Naive B cell (primary cell): ENCODE data around the gene HK1. TPM values are rescaled to one million over a fixed set of nuclear protein-coding genes. Genes with fewer than 3 reads are reported as not detected.
A peak's percentile ranks its signal among the peaks of the same experiment; 100 is the strongest.
"Not testable (repeated sequence)": the region's sequence is repeated elsewhere in the genome, so short reads cannot be mapped to it uniquely, and the experiment has no call there.

Experiments used
- ATAC-seq, 2 donors: fragments of 150-1000 bp; cut with Tn5 transposase; 2 replicates each; pipeline ENCODE4 v1.10.0; 2021; ENCODE audit warnings: low read depth in 2 of 2, mild to moderate bottlenecking in 2 of 2, moderate library complexity in 2 of 2
- DNase-seq: peaks from one replicate; pipeline ENCODE4 v3.0.0; 2022
- H3K27ac Mint-ChIP-seq, 6 donors: one replicate each; pipeline ENCODE4 v1.8.0; 2020 to 2022; ENCODE audit warnings: mild to moderate bottlenecking in 6 of 6, mixed read lengths in 6 of 6, moderate library complexity in 5 of 6, inconsistent platforms in 2 of 6
- H3K27me3 Mint-ChIP-seq, 3 donors: one replicate each; pipeline ENCODE4 v1.8.0; 2021 to 2022; ENCODE audit warnings: mixed read lengths in 3 of 3, mild to moderate bottlenecking in 1 of 3
- H3K36me3 Mint-ChIP-seq, 2 donors: one replicate each; pipeline ENCODE4 v1.8.0; 2020 to 2022; ENCODE audit warnings: mixed read lengths in 2 of 2, inconsistent platforms in 1 of 2, mild to moderate bottlenecking in 1 of 2
- H3K4me1 Mint-ChIP-seq, 3 donors: one replicate each; pipeline ENCODE4 v1.8.0; 2020 to 2022; ENCODE audit warnings: mixed read lengths in 3 of 3, inconsistent platforms in 1 of 3, mild to moderate bottlenecking in 1 of 3, moderate library complexity in 1 of 3
- H3K4me3 Mint-ChIP-seq, 8 donors: one replicate each; pipeline ENCODE4 v1.8.0; 2020 to 2022; ENCODE audit warnings: mild to moderate bottlenecking in 8 of 8, mixed read lengths in 8 of 8, moderate library complexity in 8 of 8, inconsistent platforms in 2 of 8
- H3K9me3 Mint-ChIP-seq, 7 donors: one replicate each; pipeline ENCODE4 v1.8.0; 2020 to 2022; ENCODE audit warnings: mixed read lengths in 7 of 7, mild to moderate bottlenecking in 5 of 7, inconsistent platforms in 2 of 7, moderate library complexity in 1 of 7
- polyA plus RNA-seq, 6 donors: library from polyadenylated mRNA; unstranded; fragments of 300-500 nt; fragmentation: Illumina TruSeq; gene quantifications; one replicate each; pipeline ENCODE4 v1.2.3, GENCODE V29; 2021; ENCODE audit warnings: low read depth in 6 of 6

Gene HK1
- polyA plus RNA-seq, 6 donors from 2014 or later, result 45.7 to 71.0 (median 59.3) TPM

GRCh38 chr10:69243817-69244216 is 34.5 kb upstream of the HK1 start:
- H3K4me1 Mint-ChIP-seq, result no peaks in the 10 kb centered on the region
- H3K4me3 Mint-ChIP-seq, result no peak overlapping the region
- DNase-seq (no peak), ATAC-seq (no peak)
- H3K27ac Mint-ChIP-seq, result no peak overlapping the region
- H3K36me3 Mint-ChIP-seq, result no peaks in the 10 kb centered on the region
- no peaks in the 10 kb centered on the region for H3K27me3 Mint-ChIP-seq
- no peaks in the 10 kb centered on the region for H3K9me3 Mint-ChIP-seq

GRCh38 chr10:69246036-69246435 is 32.3 kb upstream of the HK1 start:
- no peaks in the 10 kb centered on the region for H3K36me3 Mint-ChIP-seq
- H3K9me3 Mint-ChIP-seq, result no peaks in the 10 kb centered on the region
- no peak for ATAC-seq
- H3K27ac Mint-ChIP-seq, result no peak overlapping the region
- H3K4me3 Mint-ChIP-seq, result no peak overlapping the region
- H3K4me1 Mint-ChIP-seq, result no peaks in the 10 kb centered on the region
- DNase-seq, result no peak
- no peaks in the 10 kb centered on the region for H3K27me3 Mint-ChIP-seq

- Mint-ChIP-seq H3K4me1 (no peaks in the 10 kb centered on the region), H3K4me3 (no peak overlapping the region)
These were observed 31.5 kb upstream of the HK1 start for GRCh38 chr10:69246581-69247312.

GRCh38 chr10:69247313-69247710 is 31.0 kb upstream of the HK1 start:
- no peak overlapping the region for H3K4me3 Mint-ChIP-seq
- ATAC-seq (no peak), DNase-seq (no peak)
- H3K27me3 Mint-ChIP-seq, result no peaks in the 10 kb centered on the region
- no peaks in the 10 kb centered on the region for H3K36me3 Mint-ChIP-seq
- H3K27ac Mint-ChIP-seq, result no peak overlapping the region
- H3K9me3 Mint-ChIP-seq, result peaks cover 0 to 2% (median 0%) of the 10 kb centered on the region in 7 donors
- no peaks in the 10 kb centered on the region for H3K4me1 Mint-ChIP-seq

More at GRCh38 chr10:69246581-69247312, 31.5 kb upstream of the HK1 start:
- H3K9me3 Mint-ChIP-seq, result peaks cover 0 to under 1% (median 0%) of the 10 kb centered on the region in 7 donors
- H3K27me3 Mint-ChIP-seq, result no peaks in the 10 kb centered on the region
- DNase-seq, result no peak
- no peak for ATAC-seq
- no peak overlapping the region for H3K27ac Mint-ChIP-seq
- H3K36me3 Mint-ChIP-seq, result no peaks in the 10 kb centered on the region

GRCh38 chr10:69248117-69248730 is 30.1 kb upstream of the HK1 start:
- Mint-ChIP-seq H3K27me3 (no peaks in the 10 kb centered on the region), H3K36me3 (no peaks in the 10 kb centered on the region), H3K4me3 (no peak overlapping the region), H3K4me1 (no peaks in the 10 kb centered on the region), H3K27ac (no peak overlapping the region), H3K9me3 (peaks cover 0 to 2% (median 0%) of the 10 kb centered on the region in 7 donors)
- DNase-seq (no peak), ATAC-seq (no peak)

GRCh38 chr10:69250041-69250440 is 28.3 kb upstream of the HK1 start:
- DNase-seq (no peak), ATAC-seq (no peak)
- Mint-ChIP-seq H3K27ac (no peak overlapping the region), H3K27me3 (no peaks in the 10 kb centered on the region), H3K9me3 (peaks cover 0 to 2% (median 0%) of the 10 kb centered on the region in 7 donors), H3K36me3 (no peaks in the 10 kb centered on the region), H3K4me3 (no peak overlapping the region), H3K4me1 (no peaks in the 10 kb centered on the region)

- H3K4me3 Mint-ChIP-seq, H3K4me1 Mint-ChIP-seq, DNase-seq, H3K9me3 Mint-ChIP-seq, H3K36me3 Mint-ChIP-seq, H3K27me3 Mint-ChIP-seq, ATAC-seq, H3K27ac Mint-ChIP-seq: not testable (repeated sequence)
These were observed 26.9 kb upstream of the HK1 start for GRCh38 chr10:69251417-69251816.

GRCh38 chr10:69253171-69253570 is 25.1 kb upstream of the HK1 start:
- DNase-seq (no peak), ATAC-seq (no peak)
- no peaks in the 10 kb centered on the region for H3K4me1 Mint-ChIP-seq
- no peak overlapping the region for H3K27ac Mint-ChIP-seq
- H3K9me3 Mint-ChIP-seq, result peaks cover 0 to 2% (median 0%) of the 10 kb centered on the region in 7 donors
- H3K27me3 Mint-ChIP-seq, result no peaks in the 10 kb centered on the region
- H3K36me3 Mint-ChIP-seq, result no peaks in the 10 kb centered on the region
- H3K4me3 Mint-ChIP-seq, result peak overlapping the region in 1 of 8 donors; percentile 26

- H3K36me3 Mint-ChIP-seq, result peaks cover 0 to 12% of the 10 kb centered on the region in 2 donors
- no peaks in the 10 kb centered on the region for H3K27me3 Mint-ChIP-seq
- H3K4me3 Mint-ChIP-seq, result no peak overlapping the region
- H3K4me1 Mint-ChIP-seq, result no peaks in the 10 kb centered on the region
- no peak overlapping the region for H3K27ac Mint-ChIP-seq
- peaks cover 0 to 9% (median 5%) of the 10 kb centered on the region in 7 donors for H3K9me3 Mint-ChIP-seq
- ATAC-seq (no peak), DNase-seq (no peak)
These were observed 23.4 kb upstream of the HK1 start for GRCh38 chr10:69254877-69255276.

- H3K4me1 Mint-ChIP-seq, result no peaks in the 10 kb centered on the region
- H3K27me3 Mint-ChIP-seq, result peaks cover 0 to 5% (median 1%) of the 10 kb centered on the region in 3 donors
- no peak for ATAC-seq
- DNase-seq, result no peak
- no peak overlapping the region for H3K4me3 Mint-ChIP-seq
- H3K27ac Mint-ChIP-seq, result peak overlapping the region in 3 of 6 donors; percentile 40 to 71 (median 47)
- peaks cover 0 to 12% of the 10 kb centered on the region in 2 donors for H3K36me3 Mint-ChIP-seq
- H3K9me3 Mint-ChIP-seq, result peaks cover 0 to 9% (median 3%) of the 10 kb centered on the region in 7 donors
These were observed 18.6 kb upstream of the HK1 start for GRCh38 chr10:69259547-69260243.

- Mint-ChIP-seq H3K27ac (no peak overlapping the region), H3K27me3 (peaks cover 5 to 12% (median 8%) of the 10 kb centered on the region in 3 donors), H3K36me3 (peaks cover 0 to 12% of the 10 kb centered on the region in 2 donors), H3K4me1 (no peaks in the 10 kb centered on the region), H3K9me3 (peaks cover 0 to 9% (median 3%) of the 10 kb centered on the region in 7 donors), H3K4me3 (no peak overlapping the region)
- no peak for DNase-seq
- ATAC-seq, result no peak
These were observed 17.1 kb upstream of the HK1 start for GRCh38 chr10:69261184-69261583.

- ATAC-seq, result no peak
- DNase-seq, result no peak
- Mint-ChIP-seq H3K4me1 (no peaks in the 10 kb centered on the region), H3K27me3 (peaks cover 9 to 16% (median 12%) of the 10 kb centered on the region in 3 donors), H3K9me3 (peaks cover 0 to 9% (median 3%) of the 10 kb centered on the region in 7 donors), H3K36me3 (peaks cover 0 to 12% of the 10 kb centered on the region in 2 donors), H3K27ac (peak overlapping the region in 1 of 6 donors; percentile 55), H3K4me3 (no peak overlapping the region)
These were observed 16.0 kb upstream of the HK1 start for GRCh38 chr10:69262292-69262751.

- Mint-ChIP-seq H3K9me3 (no peaks in the 10 kb centered on the region), H3K27me3 (peaks cover 12 to 25% (median 18%) of the 10 kb centered on the region in 3 donors), H3K4me1 (no peaks in the 10 kb centered on the region), H3K27ac (no peak overlapping the region), H3K36me3 (no peaks in the 10 kb centered on the region), H3K4me3 (no peak overlapping the region)
- DNase-seq (no peak), ATAC-seq (no peak)
These were observed 12.8 kb upstream of the HK1 start for GRCh38 chr10:69265521-69265920.
